WTC11 (cell line): Measurements from ENCODE around the gene WNT1.

ENCODE experiments used
- ATF2 ChIP-seq: sonication (generic); formaldehyde crosslinking; IDR thresholded peaks from 2 replicates; pipeline ENCODE4 v1.8.1; 2022; ENCODE audit warnings: low read depth, missing genetic modification reagents, borderline replicate concordance
- CREM ChIP-seq: sonication (generic); formaldehyde crosslinking; IDR thresholded peaks from 2 replicates; pipeline ENCODE4 v1.8.1; 2022; ENCODE audit warnings: mild to moderate bottlenecking, missing genetic modification reagents, moderate library complexity
- CTCF ChIP-seq: fragments of 200-600 bp; IDR thresholded peaks from 2 replicates; pipeline ENCODE4 v1.8.0; 2022; ENCODE audit warnings: antibody characterized with exemption
- IRF1 ChIP-seq: sonication (generic); formaldehyde crosslinking; IDR thresholded peaks from 2 replicates; pipeline ENCODE4 v1.8.0; 2023; ENCODE audit warnings: missing genetic modification reagents
- NFYB ChIP-seq: sonication (generic); formaldehyde crosslinking; conservative IDR thresholded peaks from 2 replicates; pipeline ENCODE4 v1.8.0; 2022; ENCODE audit warnings: low read depth, missing genetic modification reagents
- ZNF423 ChIP-seq: fragments of 250-450 bp; sonication (Bioruptor Pico); IDR thresholded peaks from 2 replicates; pipeline ENCODE4 v2.1.2; 2022; ENCODE audit warnings: mild to moderate bottlenecking, moderate library complexity

GRCh38 chr12:49021292-49021915 lies 43.3 kb downstream of the WNT1 start:
- TF ChIP-seq NFYB (no peak), CTCF (no peak), IRF1 (no peak), CREM (CRISPR knock-in tag) (no peak), ATF2 (no peak), ZNF423 (no peak)
